GM10847 (cell line): ENCODE results near the gene PLSCR5.

ENCODE experiments used
- POLR2A ChIP-seq: IDR thresholded peaks from 2 replicates; pipeline ENCODE4 v1.6.1; 2011; ENCODE audit not compliant: insufficient read length; ENCODE audit errors: extremely low read depth

The PLSCR5 gene

GRCh38 chr3:146540978-146541377 is 64.2 kb downstream of the PLSCR5 start:
- TF ChIP-seq POLR2A = no peak

- TF ChIP-seq POLR2A = no peak
Observed at GRCh38 chr3:146540236-146540635, 64.9 kb downstream of the PLSCR5 start.

GRCh38 chr3:146539315-146539714 is 65.8 kb downstream of the PLSCR5 start:
- TF ChIP-seq POLR2A = no peak

- no peak for TF ChIP-seq POLR2A
Observed at GRCh38 chr3:146537603-146538002, 67.5 kb downstream of the PLSCR5 start.

GRCh38 chr3:146536681-146537080 is 68.5 kb downstream of the PLSCR5 start:
- no peak for TF ChIP-seq POLR2A
